IMR-90 (cell line): ENCODE data around the gene DISP2. TPM values are rescaled to one million over a fixed set of nuclear protein-coding genes. Genes with fewer than 3 reads are reported as not detected.

ENCODE experiments used
- ATAC-seq: fragments of 200-7000 bp; cut with Tn5 transposase; 2 replicates; pipeline ENCODE4 v1.9.1; 2020; ENCODE audit warnings: low read depth, mild to moderate bottlenecking, moderate library complexity
- BruUV-seq: library from RNA; stranded (reverse); fragments of 400-500 nt; replicated peaks from 2 replicates; lab custom pipeline; 2021; lab: Mats Ljungman, UMichigan
- CTCF ChIA-PET: fragments of 300-600 bp; formaldehyde crosslinking; extraction: SDS; loops from one replicate; lab custom pipeline; 2021; ENCODE audit warnings: antibody characterized with exemption; lab: Yijun Ruan, JAX
- POLR2A ChIA-PET: fragments of 300-600 bp; sonication (Branson Sonifier 250); formaldehyde crosslinking; loops from one replicate; lab custom pipeline; 2022; ENCODE audit warnings: antibody characterized with exemption; ENCODE audit not compliant: unreplicated experiment; lab: Charles Lee
- DNase-seq: peaks from one replicate; pipeline ENCODE4 v3.0.0; 2013
- H2AFZ ChIP-seq: replicated peaks from 2 replicates; pipeline ENCODE3; 2013; ENCODE audit warnings: low read length, mild to moderate bottlenecking; ENCODE audit not compliant: poor library complexity
- H2AK5ac ChIP-seq: 2 replicates; pipeline ENCODE4 v1.6.1; 2013; ENCODE audit warnings: low read depth, low read length, inconsistent platforms
- H2AK9ac ChIP-seq: replicated peaks from 2 replicates; pipeline ENCODE3; 2013; ENCODE audit warnings: mild to moderate bottlenecking, low read depth, low read length, moderate library complexity; ENCODE audit not compliant: poor library complexity
- H2BK120ac ChIP-seq: 2 replicates; pipeline ENCODE4 v1.6.1; 2013; ENCODE audit warnings: low read depth, low read length, inconsistent platforms
- H2BK15ac ChIP-seq: 3 replicates; pipeline ENCODE4 v1.6.1; 2013; ENCODE audit warnings: low read depth, low read length, inconsistent platforms
- H2BK20ac ChIP-seq: 2 replicates; pipeline ENCODE4 v1.6.1; 2013; ENCODE audit warnings: low read depth, mild to moderate bottlenecking, inconsistent platforms, low read length, moderate library complexity
- H2BK5ac ChIP-seq: 2 replicates; pipeline ENCODE4 v1.6.1; 2013; ENCODE audit warnings: mild to moderate bottlenecking, low read depth, low read length, inconsistent platforms; ENCODE audit not compliant: poor library complexity, severe bottlenecking
- H3K14ac ChIP-seq: replicated peaks from 2 replicates; pipeline ENCODE4 v1.6.1; 2013; ENCODE audit warnings: low read depth, low read length, inconsistent platforms
- H3K18ac ChIP-seq: 2 replicates; pipeline ENCODE4 v1.6.1; 2013; ENCODE audit warnings: low read depth, low read length, control low read depth
- H3K23ac ChIP-seq: 2 replicates; pipeline ENCODE4 v1.6.1; 2013; ENCODE audit warnings: low read depth, low read length, inconsistent platforms
- H3K27ac ChIP-seq: 2 replicates; pipeline ENCODE4 v1.5.1; 2013; ENCODE audit warnings: mild to moderate bottlenecking, control low read depth, low read length; ENCODE audit not compliant: insufficient read depth
- H3K27me3 ChIP-seq: 2 replicates; pipeline ENCODE4 v1.6.1; 2013; ENCODE audit warnings: low read length; ENCODE audit not compliant: control insufficient read depth, insufficient read depth
- H3K36me3 ChIP-seq: 2 replicates; pipeline ENCODE4 v1.6.1; 2013; ENCODE audit warnings: low read length, mixed read lengths; ENCODE audit not compliant: control insufficient read depth, insufficient read depth
- H3K4ac ChIP-seq: 2 replicates; pipeline ENCODE4 v1.6.1; 2013; ENCODE audit warnings: low read depth, low read length, inconsistent platforms
- H3K4me1 ChIP-seq: 2 replicates; pipeline ENCODE4 v1.6.1; 2013; ENCODE audit warnings: low read length, mixed read lengths; ENCODE audit not compliant: control insufficient read depth, insufficient read depth
- H3K4me2 ChIP-seq: 2 replicates; pipeline ENCODE4 v1.6.1; 2013; ENCODE audit warnings: low read depth, mild to moderate bottlenecking, control low read depth, low read length, moderate library complexity
- H3K4me3 ChIP-seq: 2 replicates; pipeline ENCODE4 v1.5.1; 2013; ENCODE audit warnings: low read depth, mild to moderate bottlenecking, control low read depth, low read length, moderate library complexity; ENCODE audit not compliant: insufficient read depth
- H3K56ac ChIP-seq: 2 replicates; pipeline ENCODE4 v1.6.1; 2013; ENCODE audit warnings: low read length, inconsistent platforms; ENCODE audit not compliant: insufficient read depth; ENCODE audit errors: extremely low read depth
- H3K79me1 ChIP-seq, 2 experiments: 2 replicates each; pipeline ENCODE4 v1.6.1; 2013; ENCODE audit warnings: low read length in 2 of 2, inconsistent platforms in 1 of 2, low read depth in 1 of 2
- H3K9ac ChIP-seq: 2 replicates; pipeline ENCODE4 v1.6.1; 2013; ENCODE audit warnings: low read depth, low read length, control low read depth
- H3K9me1 ChIP-seq: 2 replicates; pipeline ENCODE4 v1.6.1; 2013; ENCODE audit warnings: low read length, inconsistent platforms; ENCODE audit not compliant: insufficient read depth
- H3K9me3 ChIP-seq: 2 replicates; pipeline ENCODE4 v1.6.1; 2013; ENCODE audit warnings: low read length; ENCODE audit not compliant: control insufficient read depth, insufficient read depth
- H4K20me1 ChIP-seq: 2 replicates; pipeline ENCODE4 v1.6.1; 2013; ENCODE audit warnings: low read length, inconsistent platforms; ENCODE audit not compliant: insufficient read depth
- H4K5ac ChIP-seq: 2 replicates; pipeline ENCODE4 v1.6.1; 2013; ENCODE audit warnings: mild to moderate bottlenecking, low read depth, low read length, control low read depth
- H4K8ac ChIP-seq, 2 experiments: 2 replicates each; pipeline ENCODE4 v1.6.1; 2013; ENCODE audit warnings: low read depth in 2 of 2, low read length in 2 of 2, control low read depth in 1 of 2, inconsistent platforms in 1 of 2
- H4K91ac ChIP-seq: 2 replicates; pipeline ENCODE4 v1.6.1; 2013; ENCODE audit warnings: low read depth, low read length, inconsistent platforms; ENCODE audit not compliant: insufficient read depth
- BHLHE40 ChIP-seq: fragments of 150-350 bp; IDR thresholded peaks from 2 replicates; pipeline ENCODE4 v1.6.1; 2016; ENCODE audit warnings: mild to moderate bottlenecking, low read depth, low read length
- CEBPB ChIP-seq: IDR thresholded peaks from 2 replicates; pipeline ENCODE4 v1.6.1; 2012; ENCODE audit warnings: low read depth, low read length, improper control_type of control experiment
- CHD1 ChIP-seq: IDR thresholded peaks from 2 replicates; pipeline ENCODE4 v1.6.1; 2012; ENCODE audit warnings: low read depth, low read length, improper control_type of control experiment
- FOS ChIP-seq: fragments of 150-350 bp; IDR thresholded peaks from 2 replicates; pipeline ENCODE4 v1.6.1; 2016; ENCODE audit warnings: low read depth, low read length
- MAFK ChIP-seq: IDR thresholded peaks from 2 replicates; pipeline ENCODE4 v1.6.1; 2012; ENCODE audit warnings: low read depth, low read length, improper control_type of control experiment
- MAZ ChIP-seq: IDR thresholded peaks from 2 replicates; pipeline ENCODE4 v1.6.1; 2012; ENCODE audit warnings: low read depth, mild to moderate bottlenecking, low read length, improper control_type of control experiment, moderate library complexity, borderline replicate concordance
- MXI1 ChIP-seq: IDR thresholded peaks from 2 replicates; pipeline ENCODE4 v1.6.1; 2012; ENCODE audit warnings: low read depth, mild to moderate bottlenecking, low read length, moderate library complexity, borderline replicate concordance
- NFE2L2 ChIP-seq: fragments of 150-350 bp; IDR thresholded peaks from 2 replicates; pipeline ENCODE4 v1.6.1; 2016; ENCODE audit warnings: low read depth, mild to moderate bottlenecking, low read length
- POLR2A ChIP-seq: IDR thresholded peaks from 2 replicates; pipeline ENCODE4 v1.6.1; 2012; ENCODE audit warnings: mild to moderate bottlenecking, low read depth, low read length
- RAD21 ChIP-seq: IDR thresholded peaks from 2 replicates; pipeline ENCODE4 v1.6.1; 2012; ENCODE audit warnings: low read length, improper control_type of control experiment
- RCOR1 ChIP-seq: IDR thresholded peaks from 2 replicates; pipeline ENCODE4 v1.6.1; 2012; ENCODE audit warnings: mild to moderate bottlenecking, low read length, improper control_type of control experiment; ENCODE audit not compliant: insufficient replicate concordance
- RFX5 ChIP-seq: IDR thresholded peaks from 2 replicates; pipeline ENCODE4 v1.8.0; 2012; ENCODE audit warnings: low read depth, mild to moderate bottlenecking, low read length, moderate library complexity
- SMC3 ChIP-seq: fragments of 150-350 bp; IDR thresholded peaks from 2 replicates; pipeline ENCODE4 v1.6.1; 2016; ENCODE audit warnings: low read depth, mild to moderate bottlenecking, antibody characterized with exemption, low read length, moderate library complexity
- USF2 ChIP-seq: fragments of 150-350 bp; IDR thresholded peaks from 2 replicates; pipeline ENCODE4 v1.6.1; 2017; ENCODE audit warnings: mild to moderate bottlenecking, antibody characterized with exemption, low read length, low read depth
- WGBS, 2 experiments: methylation state at CpG; one replicate each; pipeline versions ENCODE4 v1.1.5 to v1.1.7; 2013; ENCODE audit warnings: missing lambda C conversion rate in 2 of 2; ENCODE audit not compliant: insufficient read length in 1 of 2; ENCODE audit errors: extremely low coverage in 2 of 2; 5-methylcytosine and 5-hydroxymethylcytosine counted together
- dilution Hi-C: fragments of 300-500 bp; cut with HindIII; formaldehyde crosslinking; loops from one replicate; pipeline ENCODE4 v1.14.3; 2018; ENCODE audit warnings: low sequenced_read_pairs; ENCODE audit not compliant: unreplicated experiment
- in situ Hi-C: fragments of 300-500 bp; cut with MboI; formaldehyde crosslinking; loops from 3 replicates; pipeline ENCODE4 v1.14.3; 2019; ENCODE audit warnings: low sequenced_read_pairs, inconsistent platforms, mixed read lengths
- intact Hi-C: fragments of 100-400 bp; cut with micrococcal nuclease; formaldehyde crosslinking; loops from 2 replicates; pipeline ENCODE4 v1.10.0; 2022
- polyA plus RNA-seq, 3 experiments: library from polyadenylated mRNA; depleted of rRNA; stranded (reverse); fragments of >200 nt; gene quantifications; 2 replicates each; pipeline ENCODE4 v1.2.3, GENCODE V29; 2012; ENCODE audit warnings: low replicate concordance in 1 of 3
- total RNA-seq: library from RNA; depleted of rRNA; stranded (reverse); fragments of >200 nt; gene quantifications from 2 replicates; pipeline ENCODE4 v1.2.3, GENCODE V29; 2012

The DISP2 gene
- total and polyA plus RNA-seq, 2 of the 4 experiments (the other 2 are of a cell fraction): 0.34 to 0.36 TPM

GRCh38 chr15:40365624-40366456 lies 7.8 kb downstream of the DISP2 start (continued):
- TF ChIP-seq CEBPB: no peak

- Histone ChIP-seq H2AFZ (no peak overlapping the region), H4K20me1 (no peaks in the 10 kb centered on the region), H3K4me2 (no peak overlapping the region), H3K18ac (no peak overlapping the region), H4K91ac (no peak overlapping the region), H2BK15ac (no peak overlapping the region), H2AK9ac (no peak overlapping the region), H2BK20ac (no peak overlapping the region), H3K9me1 (0 out of 2 replicates have a peak, but pooled peaks cover 3% of the 10 kb centered on the region), H3K27me3 (peaks cover 9% of the 10 kb centered on the region), H3K14ac (no peak overlapping the region), H3K36me3 (no peaks in the 10 kb centered on the region), H4K8ac (no peak overlapping the region), H2AK5ac (no peak overlapping the region), H4K5ac (no peak overlapping the region), H2BK5ac (no peak overlapping the region), H3K79me1 (no peaks in the 10 kb centered on the region), H3K9me3 (no peaks in the 10 kb centered on the region), H3K4ac (no peak overlapping the region), H3K23ac (no peak overlapping the region), H3K9ac (no peak overlapping the region), H2BK120ac (no peak overlapping the region), H3K27ac (no peak overlapping the region), H3K4me1 (peaks cover 2% of the 10 kb centered on the region; the same call in 1 of the 2 replicates), H3K56ac (no peak overlapping the region), H3K4me3 (no peak overlapping the region)
- WGBS, 2 experiments: 89% methylated on average over 12 of the region's 14 CpGs; no CpG with 5 or more reads in 1 of the 2 experiments
- dilution Hi-C loops (no loop called here), intact Hi-C loops (no loop called here), in situ Hi-C loops (no loop called here)
- ATAC-seq (no peak), DNase-seq (no peak)
- POLR2A ChIA-PET: no interaction called here
- BruUV-seq: no TSS peak
- TF ChIP-seq MAFK (no peak), POLR2A (no peak), RCOR1 (no peak), FOS (no peak), RFX5 (no peak), MAZ (no peak), SMC3 (no peak), CHD1 (no peak), CEBPB (no peak), RAD21 (no peak), BHLHE40 (no peak), USF2 (no peak), MXI1 (no peak), NFE2L2 (no peak)
- CTCF ChIA-PET: no interaction called here
Measured at GRCh38 chr15:40366457-40367370, 8.7 kb downstream of the DISP2 start.
